ENCODE measurements around the gene PLA2G4C.

Gene PLA2G4C

DNA sequence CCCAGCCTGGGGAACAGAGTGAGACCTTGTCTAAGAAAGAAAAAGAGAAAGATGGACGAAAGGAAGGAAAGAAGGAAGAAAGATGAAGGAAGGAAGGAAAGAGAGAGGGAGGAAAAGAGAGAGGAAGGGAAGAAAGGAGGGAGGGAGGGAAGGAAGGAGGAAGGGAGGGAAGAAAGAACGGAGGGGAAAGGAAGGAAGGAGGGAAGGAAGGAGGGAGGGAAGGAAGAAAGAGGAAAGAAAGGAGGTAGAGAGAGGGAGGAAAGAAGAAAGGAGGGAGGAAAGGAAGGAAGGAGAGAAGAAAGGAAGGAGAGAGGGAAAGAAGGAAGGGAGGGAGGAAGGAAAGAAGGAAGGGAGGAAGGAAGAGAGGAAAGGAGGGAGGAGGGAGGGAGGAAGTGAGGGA lies 87.6 kb downstream of the PLA2G4C start:
- Histone ChIP-seq H3K9me2 (ENCODE audit: low read depth, low read length) (no peaks in the 10 kb centered on the region), H3K27me3 (ENCODE audit: insufficient read depth, low read length) (no peaks in the 10 kb centered on the region)

DNA sequence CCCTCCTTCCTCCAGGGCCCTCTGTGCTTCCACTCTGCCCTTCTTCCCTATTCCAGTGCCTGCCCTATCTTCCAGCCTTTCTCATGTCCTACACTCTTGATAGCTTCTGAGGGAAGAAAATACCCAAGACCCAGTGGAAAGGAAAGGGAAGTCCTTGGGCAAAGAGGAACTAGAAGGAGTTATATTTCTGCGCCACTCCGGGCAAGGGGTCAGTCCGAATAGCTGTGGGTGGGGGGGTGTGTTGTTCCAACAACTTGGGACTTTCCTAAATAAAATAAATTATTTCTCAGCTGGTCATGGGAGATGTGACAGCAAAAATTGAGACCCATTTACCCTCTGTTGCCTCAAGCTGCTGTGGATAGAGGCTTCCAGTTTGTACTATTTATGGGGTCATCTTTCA lies 89.9 kb downstream of the PLA2G4C start:
- 0 out of 2 replicates have a peak, but pooled peaks cover 2% of the 10 kb centered on the region for H3K27me3 ChIP-seq (ENCODE audit: insufficient read depth, low read length)
- TF ChIP-seq EZH2 (IDR thresholded peaks at IDR 0.05; ENCODE audit: borderline replicate concordance, low read length): no peak
- TF ChIP-seq, protein P1, sequence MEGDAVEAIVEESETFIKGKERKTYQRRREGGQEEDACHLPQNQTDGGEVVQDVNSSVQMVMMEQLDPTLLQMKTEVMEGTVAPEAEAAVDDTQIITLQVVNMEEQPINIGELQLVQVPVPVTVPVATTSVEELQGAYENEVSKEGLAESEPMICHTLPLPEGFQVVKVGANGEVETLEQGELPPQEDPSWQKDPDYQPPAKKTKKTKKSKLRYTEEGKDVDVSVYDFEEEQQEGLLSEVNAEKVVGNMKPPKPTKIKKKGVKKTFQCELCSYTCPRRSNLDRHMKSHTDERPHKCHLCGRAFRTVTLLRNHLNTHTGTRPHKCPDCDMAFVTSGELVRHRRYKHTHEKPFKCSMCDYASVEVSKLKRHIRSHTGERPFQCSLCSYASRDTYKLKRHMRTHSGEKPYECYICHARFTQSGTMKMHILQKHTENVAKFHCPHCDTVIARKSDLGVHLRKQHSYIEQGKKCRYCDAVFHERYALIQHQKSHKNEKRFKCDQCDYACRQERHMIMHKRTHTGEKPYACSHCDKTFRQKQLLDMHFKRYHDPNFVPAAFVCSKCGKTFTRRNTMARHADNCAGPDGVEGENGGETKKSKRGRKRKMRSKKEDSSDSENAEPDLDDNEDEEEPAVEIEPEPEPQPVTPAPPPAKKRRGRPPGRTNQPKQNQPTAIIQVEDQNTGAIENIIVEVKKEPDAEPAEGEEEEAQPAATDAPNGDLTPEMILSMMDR (IDR thresholded peaks at IDR 0.05; ENCODE audit: low read length): no peak
- no peak overlapping the region for H3K4me3 ChIP-seq (ENCODE audit: low read depth, low read length, poor library complexity, severe bottlenecking)
- no peaks in the 10 kb centered on the region for H3K9me3 ChIP-seq (ENCODE audit: low read length)
- no peak overlapping the region for H3K27ac ChIP-seq (ENCODE audit: low read depth, low read length, poor library complexity, severe bottlenecking)
- no peaks in the 10 kb centered on the region for H3K9me2 ChIP-seq (ENCODE audit: low read depth, low read length)
- H3K79me2 ChIP-seq (ENCODE audit: insufficient read depth, low read length): no peaks in the 10 kb centered on the region
- H3K36me3 ChIP-seq (ENCODE audit: insufficient read depth, low read length): no peaks in the 10 kb centered on the region
- no peak overlapping the region for H3K9ac ChIP-seq (ENCODE audit: low read length)
- no peaks in the 10 kb centered on the region for H3F3A ChIP-seq (ENCODE audit: insufficient read depth, low read length)
- no peaks in the 10 kb centered on the region for H3K4me1 ChIP-seq (ENCODE audit: insufficient read depth, low read length, severe bottlenecking)
- no peak overlapping the region for H3K4me2 ChIP-seq (ENCODE audit: low read length)
- H2AFZ ChIP-seq (ENCODE audit: low read length): no peak overlapping the region
- H4K20me1 ChIP-seq (ENCODE audit: insufficient read depth, low read length): no peaks in the 10 kb centered on the region

More for the DNA sequence above, 87.6 kb downstream of the PLA2G4C start:
- H3F3A ChIP-seq (ENCODE audit: insufficient read depth, low read length): no peaks in the 10 kb centered on the region
- no peaks in the 10 kb centered on the region for H4K20me1 ChIP-seq (ENCODE audit: insufficient read depth, low read length)
- H3K36me3 ChIP-seq (ENCODE audit: insufficient read depth, low read length): no peaks in the 10 kb centered on the region
- no peaks in the 10 kb centered on the region for H3K4me1 ChIP-seq (ENCODE audit: insufficient read depth, low read length, severe bottlenecking)
- no peak overlapping the region for H3K4me3 ChIP-seq (ENCODE audit: low read depth, low read length, poor library complexity, severe bottlenecking)
- no peak overlapping the region for H3K9ac ChIP-seq (ENCODE audit: low read length)
- no peaks in the 10 kb centered on the region for H3K9me3 ChIP-seq (ENCODE audit: low read length)
- no peak overlapping the region for H3K4me2 ChIP-seq (ENCODE audit: low read length)
- no peak overlapping the region for H3K27ac ChIP-seq (ENCODE audit: low read depth, low read length, poor library complexity, severe bottlenecking)
- TF ChIP-seq, protein P1 (IDR thresholded peaks at IDR 0.05; ENCODE audit: low read length): no peak
- no peak for TF ChIP-seq EZH2 (IDR thresholded peaks at IDR 0.05; ENCODE audit: borderline replicate concordance, low read length)
- no peaks in the 10 kb centered on the region for H3K79me2 ChIP-seq (ENCODE audit: insufficient read depth, low read length)
- H2AFZ ChIP-seq (ENCODE audit: low read length): no peak overlapping the region

DNA sequence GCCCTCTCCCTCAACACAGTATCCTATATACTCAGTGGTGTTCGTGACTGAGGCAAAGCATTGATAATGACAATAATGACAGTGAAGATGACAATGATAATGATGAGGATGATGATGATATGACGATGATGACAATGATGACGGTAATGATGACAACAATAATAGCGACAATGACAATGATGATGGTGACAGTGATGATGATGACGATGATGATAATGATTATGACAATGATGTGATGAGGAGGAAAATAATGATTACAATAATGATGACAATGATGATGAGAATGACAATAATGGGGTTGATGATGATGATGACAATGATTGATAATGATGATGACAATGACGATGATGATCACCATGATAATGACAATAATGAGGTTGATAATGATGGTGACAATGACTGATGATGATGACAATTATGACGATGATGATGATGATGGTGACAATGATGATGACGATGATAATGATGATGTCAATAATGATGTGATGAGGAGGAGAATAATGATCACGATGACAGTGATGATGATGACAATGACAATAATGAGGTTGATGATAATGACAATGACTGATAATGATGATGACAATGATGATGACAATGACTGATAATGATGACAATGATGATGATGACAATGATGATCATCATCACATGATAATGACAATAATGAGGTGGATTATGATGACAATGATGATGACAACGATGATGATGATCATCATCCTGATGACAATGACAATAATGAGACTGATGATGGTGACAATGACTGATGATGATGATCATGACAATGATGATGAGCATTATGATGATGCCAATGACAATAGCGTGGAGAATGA lies 99.5 kb downstream of the PLA2G4C start:
- Histone ChIP-seq H3K9me2 (ENCODE audit: low read depth, low read length) (no peaks in the 10 kb centered on the region), H3K4me2 (ENCODE audit: low read length) (no peak overlapping the region), H3K79me2 (ENCODE audit: insufficient read depth, low read length) (no peaks in the 10 kb centered on the region), H3F3A (ENCODE audit: insufficient read depth, low read length) (no peaks in the 10 kb centered on the region), H3K9me3 (ENCODE audit: low read length) (no peaks in the 10 kb centered on the region), H3K4me3 (ENCODE audit: low read depth, low read length, poor library complexity, severe bottlenecking) (no peak overlapping the region), H3K36me3 (ENCODE audit: insufficient read depth, low read length) (no peaks in the 10 kb centered on the region), H3K9ac (ENCODE audit: low read length) (no peak overlapping the region), H4K20me1 (ENCODE audit: insufficient read depth, low read length) (no peaks in the 10 kb centered on the region), H2AFZ (ENCODE audit: low read length) (no peak overlapping the region), H3K4me1 (ENCODE audit: insufficient read depth, low read length, severe bottlenecking) (no peaks in the 10 kb centered on the region), H3K27ac (ENCODE audit: low read depth, low read length, poor library complexity, severe bottlenecking) (no peak overlapping the region), H3K27me3 (ENCODE audit: insufficient read depth, low read length) (0 out of 2 replicates have a peak, but pooled peaks cover 3% of the 10 kb centered on the region)
- TF ChIP-seq EZH2 (IDR thresholded peaks at IDR 0.05; ENCODE audit: borderline replicate concordance, low read length): no peak
- TF ChIP-seq, protein P1 (IDR thresholded peaks at IDR 0.05; ENCODE audit: low read length): no peak

All from OCI-LY1 (cell line).